GM21825 (cell line): ENCODE data around the gene SCN7A.
"Not testable (repeated sequence)": the region's sequence is repeated elsewhere in the genome, so short reads cannot be mapped to it uniquely, and the experiment has no call there.

Experiments
- ATAC-seq: cut with Tn5 transposase; IDR thresholded peaks from one replicate; pipeline ENCODE4 v1.9.1; 2021; ENCODE audit warnings: mild to moderate bottlenecking, moderate library complexity; ENCODE audit not compliant: unreplicated experiment

SCN7A gene

DNA sequence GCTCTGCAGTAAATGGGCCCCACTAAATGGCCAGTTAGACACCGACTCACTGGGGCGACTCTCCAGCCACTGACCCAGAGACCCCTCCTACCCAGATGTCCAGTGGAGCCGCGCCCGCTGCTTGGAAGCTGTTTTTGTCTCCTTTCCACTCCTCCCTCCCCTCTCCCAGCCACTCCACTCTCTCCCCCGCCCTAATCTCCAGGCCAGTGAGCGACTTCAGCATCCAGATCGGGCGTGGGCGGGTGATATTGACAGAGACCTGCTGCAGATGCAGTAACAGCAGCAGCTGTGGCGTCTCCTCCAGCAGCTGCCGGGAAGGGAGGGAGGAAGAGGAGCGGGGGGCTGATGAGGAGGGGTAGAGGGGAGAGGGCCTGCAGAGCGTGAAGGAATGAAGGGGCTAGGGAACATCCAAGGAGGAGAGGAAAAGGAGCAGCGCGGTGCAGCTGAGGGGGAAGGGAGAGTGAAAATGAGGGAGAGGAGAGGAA, at the start of gene SCN7A:
TSS of gene SCN7A (minus strand) at position 110 of the 485 bp plus-strand sequence. CDS start 16,553 bp downstream, outside the sequence.
- ATAC-seq, result no peak

DNA sequence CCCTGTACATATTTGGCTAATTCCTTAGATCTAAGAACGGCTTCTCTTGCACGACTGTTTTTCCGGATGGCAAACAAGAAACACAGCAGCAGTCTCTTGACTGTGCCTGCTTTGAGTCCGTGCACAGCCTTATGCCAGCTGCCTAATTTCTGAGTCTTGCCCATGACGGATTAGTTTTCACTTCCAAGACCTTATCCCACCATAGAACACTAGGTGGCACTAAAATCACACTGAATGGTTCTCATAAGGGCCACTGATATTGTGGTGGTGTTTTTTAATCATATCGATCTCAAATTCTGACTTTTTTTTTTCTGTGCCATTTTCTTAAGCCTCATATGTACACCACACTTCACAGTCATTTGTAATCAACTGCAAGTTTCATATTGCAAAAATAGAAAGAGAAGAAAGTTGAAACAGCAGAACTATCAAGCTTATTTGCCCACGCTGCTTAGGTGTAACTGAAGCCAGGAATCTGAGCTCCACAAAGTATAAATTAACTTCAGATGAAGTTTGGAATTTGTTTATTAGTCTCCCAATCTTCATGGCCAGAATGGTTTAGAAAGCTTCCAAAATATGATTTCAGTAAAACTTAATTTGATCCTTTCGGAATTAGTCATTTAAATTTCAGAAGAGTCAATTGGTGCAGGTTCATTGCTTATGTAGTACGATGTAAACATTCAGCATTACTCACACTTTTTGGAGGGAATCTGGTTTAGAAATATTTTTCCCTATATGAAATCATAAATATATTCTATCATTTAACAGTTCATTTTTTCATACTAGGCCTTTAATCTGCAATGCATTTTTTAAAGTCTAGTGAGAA, 45.5 kb upstream of the SCN7A start:
- peak; percentile 93 for ATAC-seq

DNA sequence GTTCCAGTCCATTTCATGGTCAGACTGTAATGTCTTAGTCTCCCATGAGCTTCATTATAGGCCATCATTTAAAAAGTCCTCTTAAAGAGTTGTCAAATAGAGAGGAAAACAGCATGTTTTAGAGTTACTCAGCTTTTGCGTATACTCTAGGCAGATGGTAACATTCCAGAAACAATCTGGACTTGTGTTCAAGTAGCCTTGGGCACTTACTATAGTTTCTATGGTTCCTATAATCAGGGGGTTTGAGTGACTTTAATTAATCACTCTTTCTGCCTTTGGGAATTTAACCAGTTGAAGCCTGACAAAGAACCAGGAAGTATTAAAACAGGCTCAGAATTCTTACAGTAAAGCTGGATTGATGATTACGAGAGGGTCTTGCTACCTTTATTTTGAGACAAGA, 42.1 kb upstream of the SCN7A start:
- ATAC-seq, result no peak

DNA sequence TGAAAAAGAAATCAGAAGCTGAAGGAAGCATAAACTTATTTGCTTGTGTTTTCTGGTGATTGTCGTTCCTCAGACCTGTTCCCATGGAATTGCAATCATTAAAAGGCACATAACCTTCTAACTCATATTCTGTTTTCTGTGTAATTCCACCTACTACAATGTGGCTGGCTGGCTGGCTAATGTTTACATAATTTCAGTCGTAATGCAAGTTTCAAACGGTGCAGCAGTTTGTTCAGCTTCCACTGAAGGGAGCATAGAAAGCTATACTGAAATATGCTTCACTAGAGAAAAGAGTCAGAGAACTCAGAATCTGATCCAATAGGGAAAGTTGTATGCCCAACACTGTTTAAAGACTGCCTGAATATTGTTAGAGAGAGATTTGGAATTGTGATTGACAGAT, 27.1 kb upstream of the SCN7A start:
- ATAC-seq, result no peak

DNA sequence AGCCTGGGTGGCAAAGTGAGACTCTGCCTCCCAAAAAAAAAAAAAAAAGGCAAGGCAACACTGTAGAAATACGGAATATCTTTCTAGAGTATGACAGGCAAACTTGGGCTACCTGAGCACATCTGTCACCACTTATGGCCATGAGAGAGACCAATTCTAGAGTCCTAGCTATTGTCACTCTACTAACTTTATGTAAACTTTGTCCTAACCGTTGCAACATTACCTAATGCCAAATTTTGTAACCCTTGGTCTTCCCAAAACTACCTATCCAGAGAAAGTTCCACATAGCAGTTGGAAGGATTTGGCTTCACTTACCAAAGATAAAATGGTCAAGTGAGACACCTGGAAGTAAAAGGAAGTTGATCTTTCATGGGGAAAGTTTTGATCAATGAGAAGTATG, 26.6 kb upstream of the SCN7A start:
- ATAC-seq, result no peak

DNA sequence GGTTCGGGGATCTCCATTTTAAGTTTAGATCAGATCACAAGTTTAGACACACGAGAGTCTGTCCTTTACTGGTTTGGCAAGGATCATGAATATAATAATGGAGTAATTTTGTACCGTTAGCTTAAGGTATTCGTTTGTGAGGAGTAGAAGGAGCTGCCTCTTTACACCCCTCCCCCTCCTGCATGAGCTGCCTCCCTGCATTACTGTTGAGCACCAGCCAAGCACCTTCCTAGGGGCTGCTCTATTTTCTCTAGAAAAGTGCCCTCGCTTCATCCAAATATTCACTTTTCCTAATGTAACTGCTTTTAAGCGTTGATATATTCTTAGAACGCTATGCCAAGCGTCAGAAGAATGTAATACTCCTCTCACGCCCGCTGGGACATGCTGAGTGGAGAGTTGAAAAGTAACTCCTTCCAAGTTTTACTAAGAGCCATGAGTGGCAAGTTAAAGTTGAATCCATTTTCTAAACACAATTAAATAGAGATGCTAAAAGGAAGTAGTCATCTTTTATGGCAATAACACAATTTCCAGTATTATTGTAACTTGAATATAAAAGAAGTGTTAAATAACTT, 25.4 kb upstream of the SCN7A start:
- ATAC-seq, result no peak

DNA sequence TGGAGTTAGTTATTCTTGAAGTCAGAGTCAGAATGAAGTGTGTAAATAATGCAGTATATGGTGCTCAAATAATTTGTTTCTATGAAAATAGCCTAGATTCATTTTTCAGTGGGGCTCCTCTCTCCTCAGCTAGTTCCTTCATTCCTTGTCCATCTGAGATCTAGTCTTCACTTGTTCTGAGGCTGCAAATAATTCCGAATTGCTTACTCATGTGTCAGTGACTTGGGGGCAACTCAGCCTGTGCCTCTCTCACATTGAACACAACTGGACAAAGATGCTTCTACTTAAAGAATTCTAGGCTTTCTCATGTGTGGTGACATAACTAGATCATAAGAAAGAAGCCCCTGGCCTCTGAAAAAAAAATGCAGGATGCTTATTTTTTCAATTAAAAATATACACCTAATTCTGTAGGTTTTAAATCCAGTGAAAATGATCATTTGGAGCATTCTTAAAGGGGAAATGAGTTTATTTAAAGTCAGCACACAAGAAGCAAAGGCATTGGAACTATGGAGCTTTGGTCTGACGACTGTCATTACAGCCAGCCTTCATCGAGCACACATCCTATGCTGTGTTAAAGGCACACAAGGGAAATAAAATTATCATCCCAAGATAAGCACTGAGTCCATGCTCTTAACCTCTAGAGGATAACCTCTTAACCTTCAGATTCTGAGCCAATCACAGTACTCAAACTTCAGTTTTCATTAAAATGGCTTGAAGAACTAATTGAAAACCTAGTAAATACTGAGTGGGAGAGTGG, 24.8 kb upstream of the SCN7A start:
- ATAC-seq, result no peak

DNA sequence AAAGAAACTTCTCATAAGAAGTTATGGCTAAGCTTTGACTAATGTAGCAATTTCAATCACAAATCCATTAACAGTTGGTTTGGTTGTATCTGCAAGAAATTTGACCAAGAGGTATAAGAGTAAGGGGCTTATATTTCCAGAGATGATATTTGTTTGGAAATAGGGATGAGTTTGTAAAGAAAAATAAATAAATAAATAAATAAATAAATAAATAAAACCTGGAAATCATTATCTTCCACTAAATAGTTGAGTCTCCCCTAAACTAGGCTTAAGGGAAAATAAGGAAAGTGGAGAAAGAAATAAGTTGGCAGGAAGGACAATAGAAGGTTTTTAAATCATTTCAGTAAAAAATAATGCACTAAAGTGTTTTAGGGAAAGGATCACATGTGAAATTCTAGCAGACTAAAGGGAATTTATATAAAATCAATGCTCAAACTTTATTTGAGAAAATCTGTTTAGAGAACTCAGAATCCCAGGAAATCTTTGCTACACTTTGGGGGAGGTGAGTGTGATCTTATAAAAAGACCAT, 23.5 kb upstream of the SCN7A start:
- ATAC-seq, result no peak

DNA sequence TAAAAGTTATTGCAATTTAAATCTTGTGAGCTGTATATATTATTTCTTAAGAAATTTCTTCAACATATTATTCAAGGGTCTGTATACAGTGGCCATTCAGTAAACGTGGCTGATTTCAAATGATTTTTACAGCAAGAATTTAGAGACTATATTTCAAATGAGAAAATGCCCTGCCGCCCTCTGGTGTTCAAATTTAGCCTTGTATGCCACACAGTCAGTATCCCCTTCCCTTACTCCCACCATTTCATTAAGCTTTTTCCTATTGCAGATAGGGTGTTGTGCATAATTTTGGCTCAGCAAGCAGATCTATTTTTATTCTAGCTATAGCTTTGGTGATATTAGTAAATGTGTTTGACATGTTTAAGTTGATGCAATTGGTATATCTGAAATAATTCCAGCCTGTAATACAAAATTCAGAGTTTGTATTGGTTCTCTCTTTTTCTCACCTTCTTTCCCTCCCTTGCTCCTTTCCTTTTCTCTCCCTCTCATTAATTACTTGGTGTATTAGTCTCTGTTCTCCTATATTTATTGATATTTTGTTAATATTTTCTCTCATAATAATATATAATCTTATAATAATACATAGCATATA, 22.8 kb upstream of the SCN7A start:
- ATAC-seq, result no peak

DNA sequence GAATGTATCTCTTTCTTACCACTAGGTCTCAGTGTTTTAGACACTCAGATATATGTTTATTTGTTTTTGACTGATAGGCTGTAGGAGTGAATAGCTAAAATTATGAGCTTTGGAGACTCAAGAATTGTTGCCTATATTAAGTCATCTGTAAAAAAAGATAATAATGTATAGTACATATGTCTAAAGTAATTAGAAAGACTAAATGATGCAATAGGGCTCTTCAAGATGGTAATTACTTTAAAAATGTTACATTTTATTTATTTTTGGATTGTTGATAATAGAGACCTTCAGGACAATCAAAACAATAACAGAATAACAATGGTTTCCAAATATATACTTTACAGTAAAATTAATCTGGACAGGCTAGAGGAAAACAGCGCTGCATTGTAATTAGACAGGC, 19.9 kb upstream of the SCN7A start:
- no peak for ATAC-seq

DNA sequence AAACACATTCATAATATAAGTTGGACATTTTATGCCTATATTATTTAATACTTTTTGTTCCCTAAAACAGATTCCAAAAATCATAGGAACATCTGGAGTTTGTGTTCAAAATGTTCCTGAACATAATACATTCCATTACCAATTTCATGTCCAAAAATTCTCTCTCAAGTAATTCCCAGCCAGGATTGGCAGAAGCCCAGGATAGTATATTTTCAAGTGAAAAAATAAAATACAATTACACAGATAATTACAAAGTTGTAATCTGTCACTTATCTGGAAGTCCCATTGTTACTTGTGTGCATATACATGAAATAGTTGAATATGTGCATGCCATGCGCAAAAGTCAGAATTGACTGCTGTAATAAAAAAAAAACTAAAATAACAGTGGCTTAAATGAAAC, 5.2 kb upstream of the SCN7A start:
- ATAC-seq, result no peak

DNA sequence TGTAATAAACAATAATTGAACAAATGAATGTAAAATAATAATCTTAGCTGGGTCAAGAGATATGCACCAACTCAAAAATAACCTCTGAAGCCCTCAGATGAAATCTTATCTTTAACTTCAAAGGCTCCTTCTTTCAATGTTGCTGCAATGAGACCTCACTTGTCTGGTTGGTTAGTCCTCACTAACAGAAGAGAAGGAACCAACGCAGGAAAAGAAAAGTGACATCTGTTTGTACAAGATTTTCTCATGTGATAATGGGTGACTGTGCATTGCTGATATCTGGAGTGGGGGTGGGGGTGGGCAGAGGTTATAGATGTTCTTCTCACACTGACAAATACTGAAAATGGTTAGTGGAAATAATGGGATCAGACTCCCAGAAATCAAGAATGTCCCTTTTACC, 2.6 kb downstream of the SCN7A start:
- ATAC-seq, result no peak

DNA sequence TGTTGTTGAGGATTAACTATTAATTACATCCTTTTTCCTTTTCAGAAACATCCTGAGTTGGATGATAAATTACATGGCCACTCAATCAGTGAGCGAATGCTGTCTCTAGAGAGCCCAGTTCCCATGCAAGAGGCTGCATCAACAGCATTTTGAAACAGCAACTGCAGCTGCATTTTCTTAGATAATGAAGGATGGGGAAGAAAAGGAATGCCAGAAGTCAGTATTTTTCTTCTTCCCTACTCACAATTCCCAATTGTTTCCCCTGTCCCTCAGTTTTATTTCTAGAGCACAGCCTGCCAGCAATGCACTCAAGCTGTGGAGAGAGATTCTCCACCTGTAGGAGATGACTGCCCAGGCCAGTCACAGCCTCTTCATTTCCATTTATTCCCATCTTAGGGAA, 6.9 kb downstream of the SCN7A start:
- ATAC-seq, result no peak

DNA sequence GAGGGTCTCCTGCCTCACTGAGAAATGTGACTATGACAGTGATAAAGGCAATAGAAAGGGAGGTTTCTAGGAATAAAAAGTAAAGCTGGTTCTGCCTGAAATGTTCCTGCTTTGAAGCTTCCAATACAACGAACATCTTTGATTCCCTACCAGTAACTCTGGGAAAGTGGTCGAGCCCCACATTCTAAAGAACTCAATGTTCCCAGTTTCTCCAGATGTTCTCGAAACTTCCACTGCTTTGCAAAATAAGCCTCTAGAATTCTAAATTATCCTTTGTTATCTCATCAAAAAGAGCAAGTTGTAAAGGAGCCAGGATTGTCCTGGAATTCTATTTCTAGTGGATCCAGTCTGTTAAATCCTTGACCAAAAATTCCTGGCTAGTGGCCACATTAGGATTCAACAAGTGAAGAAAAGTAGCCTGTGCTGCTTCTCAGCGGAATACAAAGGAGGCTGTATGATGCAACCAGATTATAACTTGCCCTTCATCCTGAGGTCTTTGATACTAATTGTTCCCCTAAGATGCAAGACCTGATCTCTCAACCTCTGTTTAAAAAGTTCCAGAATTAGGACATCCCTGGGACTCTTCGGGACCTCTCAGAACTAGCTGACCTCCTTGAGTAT, 8.4 kb downstream of the SCN7A start:
- no peak for ATAC-seq

DNA sequence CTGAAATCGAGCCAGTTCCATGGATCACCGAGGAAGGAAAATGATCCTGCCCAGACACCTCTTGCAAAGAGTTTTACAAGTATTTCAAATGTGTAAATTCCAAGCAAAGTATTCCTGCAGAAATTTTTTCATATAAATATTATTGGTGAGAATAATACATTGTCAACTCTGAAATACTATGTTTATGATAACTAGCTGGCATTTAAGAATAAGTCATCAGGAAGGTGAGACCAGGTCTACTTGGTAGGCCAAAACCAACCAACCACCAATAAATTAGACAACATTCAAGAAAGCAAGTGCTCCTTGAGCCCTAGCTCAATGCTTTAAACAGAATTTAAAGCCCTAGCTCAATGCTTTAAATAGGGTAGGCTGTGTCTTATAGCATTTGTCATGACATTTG, 21.7 kb downstream of the SCN7A start:
- no peak for ATAC-seq

DNA sequence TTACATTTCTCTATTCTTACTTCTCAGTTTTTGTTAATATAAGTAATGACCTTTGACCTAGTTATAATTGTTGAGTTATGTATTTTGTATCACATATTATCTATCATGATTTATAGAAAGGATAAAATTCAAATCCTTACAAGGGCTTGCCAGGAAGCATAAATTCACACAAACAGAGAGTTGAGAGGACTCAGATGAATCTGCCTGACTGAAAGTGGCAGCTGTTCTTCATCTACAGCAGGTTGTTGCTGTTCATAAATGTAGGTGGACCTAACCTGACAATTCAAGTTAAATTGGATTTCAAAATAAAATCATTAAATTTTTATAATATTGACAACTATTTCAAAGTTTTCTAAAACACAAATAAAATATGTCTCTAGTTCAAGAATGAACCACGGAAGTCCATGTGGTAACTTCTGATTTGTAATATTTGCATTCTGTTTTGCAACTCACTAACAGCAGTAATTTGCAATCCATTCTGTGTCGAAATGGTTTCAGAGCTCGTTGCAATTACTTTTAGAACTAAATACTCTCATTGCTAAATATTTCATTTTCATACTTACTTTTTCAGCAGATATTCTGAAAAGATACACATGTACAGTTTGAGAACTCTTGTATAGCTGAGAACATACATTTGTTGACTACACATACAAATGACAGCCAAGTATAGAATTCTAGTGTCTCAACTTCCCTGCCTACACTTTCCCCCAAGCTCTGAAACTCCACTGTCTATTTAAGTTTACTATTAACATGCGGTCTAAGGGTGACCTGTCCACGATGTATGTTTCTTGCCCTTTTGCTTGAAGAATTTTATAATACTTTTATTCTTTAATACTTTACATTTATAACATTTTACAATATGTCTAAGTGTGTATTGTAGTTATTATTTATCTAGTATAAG, 25.7 kb downstream of the SCN7A start:
- ATAC-seq, result no peak

DNA sequence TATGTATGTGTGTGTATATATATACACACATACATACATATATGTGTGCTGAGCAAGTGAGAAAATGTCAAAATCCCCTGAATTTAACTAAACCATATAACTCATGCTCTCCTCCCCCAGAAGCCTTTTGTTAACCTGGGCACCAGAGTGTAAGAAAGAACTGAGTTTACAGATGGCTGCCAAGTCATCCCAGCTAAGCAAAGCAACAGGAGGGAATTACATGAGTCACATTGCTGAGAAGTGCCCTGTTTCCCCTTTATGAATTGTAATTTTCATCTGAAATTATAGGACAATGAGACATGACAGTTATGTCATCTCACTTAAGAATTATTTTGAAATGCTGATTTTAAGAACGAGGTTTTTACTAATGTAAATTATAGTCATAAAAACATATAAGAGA, 29.9 kb downstream of the SCN7A start:
- no peak for ATAC-seq

DNA sequence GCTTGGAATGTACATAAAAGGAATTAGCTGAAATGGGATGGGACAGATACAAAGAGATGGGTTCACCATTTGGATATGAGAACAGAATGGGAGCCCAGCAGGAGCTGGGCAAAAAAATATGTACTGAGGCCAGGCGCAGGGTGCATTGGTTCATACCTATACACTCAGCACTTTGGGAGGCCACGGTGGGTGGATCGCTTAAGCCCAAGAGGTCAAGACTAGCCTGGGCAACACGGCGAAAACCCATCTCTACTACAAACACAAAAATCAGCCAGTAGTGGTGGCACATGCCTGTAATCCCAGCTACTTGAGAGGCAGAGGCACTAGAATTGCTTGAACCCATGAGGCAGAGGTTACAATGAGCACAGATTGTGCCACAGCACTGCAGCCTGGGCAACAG, 30.4 kb downstream of the SCN7A start:
- no peak for ATAC-seq

DNA sequence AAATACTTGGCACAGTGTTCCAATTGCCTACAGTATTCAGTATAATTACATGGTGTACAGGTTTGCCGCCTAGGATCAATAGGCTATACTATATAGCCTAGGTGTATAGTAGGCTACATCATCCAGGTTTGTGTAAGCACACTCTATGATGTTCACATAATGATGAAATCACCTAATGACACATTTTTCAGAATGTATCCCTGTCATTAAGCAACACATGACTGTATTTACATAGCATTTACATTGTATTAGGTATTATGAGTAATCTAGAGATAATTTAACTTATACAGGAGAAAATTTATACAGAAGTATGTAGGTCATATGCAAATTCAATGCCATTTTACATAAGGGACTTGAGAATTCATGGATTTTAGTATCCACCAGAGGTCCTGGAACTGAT, 35.4 kb downstream of the SCN7A start:
- no peak for ATAC-seq

DNA sequence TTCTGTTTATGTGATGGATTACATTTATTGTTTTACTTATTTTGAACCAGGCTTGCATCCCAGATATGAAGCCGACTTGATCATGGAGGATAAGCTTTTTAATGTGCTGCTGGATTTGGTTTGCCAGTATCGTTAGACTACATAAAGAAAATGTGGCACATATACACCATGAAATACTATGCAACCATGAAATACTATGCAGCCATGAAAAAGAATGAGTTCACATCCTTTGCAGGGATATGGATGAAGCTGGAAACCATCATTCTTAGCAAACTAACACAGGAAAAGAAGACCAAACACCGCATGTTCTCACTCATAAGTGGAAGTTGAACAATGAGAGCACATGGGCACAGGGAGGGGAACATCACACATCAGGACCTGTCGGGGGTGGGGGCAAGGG, 38.2 kb downstream of the SCN7A start:
- ATAC-seq, result not testable (repeated sequence)
